H1 (cell line): ENCODE measurements around the gene MARK3. TPM values are rescaled to one million over a fixed set of nuclear protein-coding genes. Genes with fewer than 3 reads are reported as not detected.

Experiments
- CTCF ChIA-PET: fragments of 300-600 bp; sonication (Branson Sonifier 250); formaldehyde crosslinking; loops from one replicate; lab custom pipeline; 2021; ENCODE audit not compliant: partially characterized antibody; lab: Charles Lee
- POLR2A ChIA-PET: fragments of 300-600 bp; sonication (Branson Sonifier 250); formaldehyde crosslinking; loops from one replicate; lab custom pipeline; 2021; ENCODE audit warnings: inconsistent platforms; ENCODE audit not compliant: partially characterized antibody; lab: Charles Lee
- DNase-seq, 2 experiments: peaks; one replicate each; pipeline versions ENCODE4 v3.0.0 to v3.0.0-alpha.2; 2010 to 2022; ENCODE audit warnings: low spot score in 2 of 2, low read depth in 1 of 2, mixed read lengths in 1 of 2
- FAIRE-seq: peaks from 2 replicates; lab custom pipeline; 2011; peaks lifted over from hg19 to GRCh38; lab: Jason Lieb, UNC
- H2AFZ ChIP-seq: 2 replicates; pipeline ENCODE4 v1.8.1; 2012; ENCODE audit warnings: low read length, inconsistent platforms
- H2AK5ac ChIP-seq: 2 replicates; pipeline ENCODE4 v1.6.1; 2013; ENCODE audit warnings: low read depth, low read length
- H2BK120ac ChIP-seq: replicated peaks from 2 replicates; pipeline ENCODE3; 2013; ENCODE audit warnings: low read depth, low read length, inconsistent platforms
- H2BK12ac ChIP-seq: 2 replicates; pipeline ENCODE4 v1.6.1; 2013; ENCODE audit warnings: low read depth, low read length
- H2BK15ac ChIP-seq: 2 replicates; pipeline ENCODE4 v1.6.1; 2013; ENCODE audit warnings: low read length
- H2BK20ac ChIP-seq: 2 replicates; pipeline ENCODE4 v1.6.1; 2013; ENCODE audit warnings: low read length
- H2BK5ac ChIP-seq: 2 replicates; pipeline ENCODE4 v1.6.1; 2013; ENCODE audit warnings: low read depth, low read length
- H3K14ac ChIP-seq: 2 replicates; pipeline ENCODE4 v1.6.1; 2013; ENCODE audit warnings: inconsistent platforms; ENCODE audit not compliant: insufficient read length
- H3K18ac ChIP-seq: 2 replicates; pipeline ENCODE4 v1.6.1; 2013; ENCODE audit warnings: low read length; ENCODE audit errors: extremely low read depth
- H3K23ac ChIP-seq: 2 replicates; pipeline ENCODE4 v1.6.1; 2013; ENCODE audit warnings: inconsistent platforms; ENCODE audit not compliant: insufficient read length
- H3K23me2 ChIP-seq: 2 replicates; pipeline ENCODE4 v1.6.1; 2013; ENCODE audit warnings: low read depth, low read length
- H3K27ac ChIP-seq: 2 replicates; pipeline ENCODE4 v1.6.1; 2011; ENCODE audit warnings: low read depth, low read length, inconsistent platforms
- H3K27me3 ChIP-seq, 4 experiments: replicated peaks in 1 of 4; 1 replicate in 1 of 4; 2 replicates in 3 of 4; pipeline versions ENCODE4 v1.6.1 to v1.8.1; 2011 to 2013; ENCODE audit warnings: low read length in 3 of 4, mild to moderate bottlenecking in 3 of 4, inconsistent platforms in 2 of 4, mixed read lengths in 2 of 4, moderate library complexity in 1 of 4; ENCODE audit not compliant: control insufficient read depth in 3 of 4, insufficient read depth in 3 of 4; ENCODE audit errors: extremely low read depth in 1 of 4
- H3K36me3 ChIP-seq, 4 experiments: 2 replicates each; pipeline versions ENCODE4 v1.6.1 to v1.8.1; 2011 to 2013; ENCODE audit warnings: mild to moderate bottlenecking in 4 of 4, low read length in 3 of 4, moderate library complexity in 2 of 4, control low read depth in 1 of 4, inconsistent platforms in 1 of 4; ENCODE audit not compliant: insufficient read depth in 4 of 4, control insufficient read depth in 2 of 4
- H3K4ac ChIP-seq: replicated peaks from 2 replicates; pipeline ENCODE3; 2013; ENCODE audit warnings: low read length, low read depth, mixed read lengths, inconsistent platforms; ENCODE audit not compliant: insufficient read length
- H3K4me1 ChIP-seq, 4 experiments: replicated peaks in 1 of 4; 1 replicate in 1 of 4; 2 replicates in 3 of 4; pipeline versions ENCODE4 v1.6.1 to v1.8.1; 2011 to 2013; ENCODE audit warnings: low read length in 3 of 4, inconsistent platforms in 2 of 4, mixed read lengths in 1 of 4; ENCODE audit not compliant: insufficient read depth in 4 of 4, control insufficient read depth in 3 of 4
- H3K4me2 ChIP-seq, 2 experiments: 2 replicates each; pipeline versions ENCODE4 v1.6.1 to v1.8.1; 2011 to 2013; ENCODE audit warnings: low read depth in 2 of 2, low read length in 2 of 2, control low read depth in 1 of 2, inconsistent platforms in 1 of 2, mild to moderate bottlenecking in 1 of 2; ENCODE audit not compliant: insufficient read depth in 1 of 2
- H3K4me3 ChIP-seq, 4 experiments: fragments of 200-600, 300-600 bp in 1 of 4; sonication (generic), shearing (Covaris generic), sonication (Bioruptor Twin) in 1 of 4; 2 replicates each; pipeline versions ENCODE4 v1.5.1 to v1.8.1; 2011 to 2016; ENCODE audit warnings: low read length in 4 of 4, low read depth in 3 of 4, control low read depth in 2 of 4, inconsistent platforms in 2 of 4, mild to moderate bottlenecking in 2 of 4, mixed read lengths in 1 of 4, moderate library complexity in 1 of 4; ENCODE audit not compliant: insufficient read depth in 2 of 4; ENCODE audit errors: extremely low read depth in 1 of 4
- H3K56ac ChIP-seq: replicated peaks from 2 replicates; pipeline ENCODE3; 2013; ENCODE audit warnings: low read depth, mild to moderate bottlenecking, mixed read lengths, low read length, inconsistent platforms; ENCODE audit not compliant: insufficient read length
- H3K79me1 ChIP-seq: 2 replicates; pipeline ENCODE4 v1.6.1; 2013; ENCODE audit warnings: low read depth, low read length, control low read depth
- H3K79me2 ChIP-seq, 2 experiments: 2 replicates each; pipeline versions ENCODE4 v1.6.1 to v1.8.1; 2012 to 2013; ENCODE audit warnings: low read length in 2 of 2, mild to moderate bottlenecking in 2 of 2, inconsistent platforms in 1 of 2; ENCODE audit not compliant: insufficient read depth in 2 of 2, control insufficient read depth in 1 of 2
- H3K9ac ChIP-seq, 4 experiments: replicated peaks in 1 of 4; 1 replicate in 1 of 4; 2 replicates in 3 of 4; pipeline versions ENCODE4 v1.6.1 to v1.8.1; 2011 to 2013; ENCODE audit warnings: low read depth in 3 of 4, low read length in 3 of 4, control low read depth in 2 of 4, mild to moderate bottlenecking in 2 of 4, moderate library complexity in 2 of 4, inconsistent platforms in 1 of 4; ENCODE audit errors: extremely low read depth in 1 of 4
- H3K9me3 ChIP-seq, 2 experiments: 2 replicates each; pipeline versions ENCODE4 v1.6.1 to v1.8.1; 2012 to 2013; ENCODE audit warnings: mild to moderate bottlenecking in 2 of 2, moderate library complexity in 2 of 2, control low read depth in 1 of 2, inconsistent platforms in 1 of 2, low read depth in 1 of 2, low read length in 1 of 2, mixed read lengths in 1 of 2; ENCODE audit not compliant: insufficient read depth in 2 of 2
- H4K20me1 ChIP-seq, 2 experiments: replicated peaks in 1 of 2; 2 replicates each; pipeline versions ENCODE3 to v1.8.1; 2011 to 2013; ENCODE audit warnings: inconsistent platforms in 2 of 2, low read length in 2 of 2, mild to moderate bottlenecking in 1 of 2; ENCODE audit not compliant: insufficient read depth in 2 of 2, control insufficient read depth in 1 of 2
- H4K5ac ChIP-seq: 2 replicates; pipeline ENCODE4 v1.6.1; 2013; ENCODE audit warnings: low read length, low read depth, mixed read lengths, inconsistent platforms; ENCODE audit not compliant: insufficient read length
- H4K8ac ChIP-seq: 2 replicates; pipeline ENCODE4 v1.8.0; 2013; ENCODE audit warnings: mild to moderate bottlenecking, moderate library complexity, low read length, inconsistent platforms; ENCODE audit not compliant: insufficient read depth; ENCODE audit errors: extremely low read depth
- H4K91ac ChIP-seq: replicated peaks from 2 replicates; pipeline ENCODE3; 2013; ENCODE audit warnings: low read length, mixed read lengths, inconsistent platforms; ENCODE audit not compliant: insufficient read length
- BCL11A ChIP-seq, 2 experiments: IDR thresholded peaks; one replicate each; pipeline ENCODE4 v1.6.1; 2011; ENCODE audit warnings: low read depth in 2 of 2, low read length in 2 of 2, mild to moderate bottlenecking in 2 of 2
- BRCA1 ChIP-seq: IDR thresholded peaks from 2 replicates; pipeline ENCODE4 v1.6.1; 2012; ENCODE audit warnings: low read depth, low read length, improper control_type of control experiment
- GABPA ChIP-seq: IDR thresholded peaks from 2 replicates; pipeline ENCODE4 v1.6.1; 2011; ENCODE audit warnings: mild to moderate bottlenecking, low read length, moderate library complexity, borderline replicate concordance; ENCODE audit not compliant: insufficient read depth
- GTF2F1 ChIP-seq: IDR thresholded peaks from 2 replicates; pipeline ENCODE4 v1.6.1; 2012; ENCODE audit warnings: low read depth, low read length, improper control_type of control experiment, borderline replicate concordance
- POLR2A ChIP-seq, 2 experiments: IDR thresholded peaks; 1 replicate in 1 of 2; 2 replicates in 1 of 2; pipeline ENCODE4 v1.6.1; 2011; ENCODE audit warnings: low read depth in 2 of 2, low read length in 2 of 2, mild to moderate bottlenecking in 2 of 2; ENCODE audit errors: control extremely low read depth in 1 of 2
- RBBP5 ChIP-seq: IDR thresholded peaks from 2 replicates; pipeline ENCODE4 v1.7.1; 2012; ENCODE audit warnings: low read depth, mild to moderate bottlenecking, inconsistent platforms, low read length, moderate library complexity, borderline replicate concordance
- TAF1 ChIP-seq: IDR thresholded peaks from 2 replicates; pipeline ENCODE4 v1.6.1; 2011; ENCODE audit warnings: mild to moderate bottlenecking, low read depth, low read length
- WGBS, 2 experiments: shearing (Covaris generic) in 1 of 2; methylation state at CpG; one replicate each; pipeline versions ENCODE4 v1.1.6 to v1.1.7; 2013 to 2015; ENCODE audit warnings: low lambda C conversion rate in 2 of 2, mixed read lengths in 2 of 2, inconsistent platforms in 1 of 2, low coverage in 1 of 2, missing lambda C conversion rate in 1 of 2; ENCODE audit not compliant: insufficient replicate concordance in 2 of 2, insufficient coverage in 1 of 2, insufficient read length in 1 of 2; ENCODE audit errors: extremely low coverage in 1 of 2, missing lambda C conversion rate in 1 of 2; 5-methylcytosine and 5-hydroxymethylcytosine counted together
- polyA plus RNA-seq, 7 experiments: library from polyadenylated mRNA; depleted of rRNA in 3 of 7; stranded (reverse) in 5 of 7; unstranded in 2 of 7; fragments of >200 nt in 5 of 7; fragments of 200-250 nt in 2 of 7; gene quantifications; 1 replicate in 5 of 7; 2 replicates in 1 of 7; 4 replicates in 1 of 7; pipeline versions ENCODE4 v1.2.1 to v1.2.3, GENCODE V29; 2011 to 2013; ENCODE audit warnings: missing spikeins in 2 of 7, mixed read lengths in 2 of 7
- total RNA-seq: library from RNA; stranded (reverse); fragmentation: NEBNext Ultra II Directional; extraction: Animal tissue kit (Norgen Biotek cat#: 25700); gene quantifications from 2 replicates; pipeline ENCODE4 v1.2.1, GENCODE V29; 2021

The MARK3 gene
- total and polyA plus RNA-seq, 2 of the 8 experiments (the other 6 are each of a cell fraction or from before 2014, with no cell fraction given), result 39.4 to 76.9 TPM

DNA sequence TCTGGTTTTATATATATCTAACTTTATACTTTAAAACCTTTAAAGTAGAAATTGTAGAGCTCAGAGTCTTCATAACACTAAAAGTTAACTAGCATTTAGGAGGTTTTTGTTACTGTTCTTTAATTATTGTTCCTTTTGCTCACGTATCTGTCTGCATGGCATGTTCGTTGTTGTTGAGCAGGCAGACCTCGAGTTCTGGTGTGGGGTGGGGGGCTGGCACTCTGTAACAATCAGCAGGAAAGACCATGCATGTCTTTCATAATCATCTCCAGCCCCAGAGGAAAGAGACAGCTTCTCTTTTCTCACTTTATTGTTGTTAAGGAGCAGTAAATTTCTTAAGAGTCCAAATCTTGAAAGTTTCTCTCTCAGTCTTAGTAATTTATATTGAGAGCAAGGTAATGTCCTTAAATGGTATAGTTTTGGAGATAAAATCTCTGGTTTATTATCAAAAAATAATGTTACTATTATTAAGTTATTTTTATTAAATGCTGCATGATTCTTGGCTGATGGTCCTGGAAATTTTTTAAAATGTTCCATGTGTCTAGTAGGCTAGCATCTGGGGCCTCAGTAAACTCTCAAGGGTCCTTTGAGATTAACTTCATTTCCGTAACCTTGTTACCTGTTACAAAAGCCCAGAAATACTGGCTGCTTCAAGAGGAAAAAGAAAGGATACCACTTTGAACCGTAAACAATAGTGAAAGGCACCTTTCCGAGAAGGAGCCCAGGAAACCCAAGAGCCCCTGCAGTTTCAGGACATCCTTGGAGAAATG lies 107.1 kb downstream of the MARK3 start:
- no peak overlapping the region for H3K4me3 ChIP-seq
- no peak overlapping the region for H2BK5ac ChIP-seq
- H2AK5ac ChIP-seq, result no peak overlapping the region
- CTCF ChIA-PET, result interaction anchor here (0.6 to 1.2 kb wide), 4 partner anchors 11 to 197 kb away, joined by 3 read pairs; no protein-coding TSS in a partner anchor
- no peak overlapping the region for H3K4ac ChIP-seq
- no peak overlapping the region for H3K4me2 ChIP-seq
- H4K20me1 ChIP-seq, result peaks cover 0 to 5% of the 10 kb centered on the region in 2 experiments
- H3K14ac ChIP-seq, result no peak overlapping the region
- H2BK120ac ChIP-seq, result no peak overlapping the region
- H3K56ac ChIP-seq, result no peak overlapping the region
- H3K9ac ChIP-seq, result no peak overlapping the region
- H3K23ac ChIP-seq, result no peak overlapping the region
- H2BK12ac ChIP-seq, result no peak overlapping the region
- DNase-seq (no peak), FAIRE-seq (no peak)
- no peaks in the 10 kb centered on the region for H3K79me2 ChIP-seq
- POLR2A ChIA-PET, result interaction anchor here (1.1 kb wide), 1 partner anchor 30 kb away, joined by 4 read pairs; the partner anchor contains the start of gene CKB
- no peak overlapping the region for H3K18ac ChIP-seq
- no peaks in the 10 kb centered on the region for H3K27me3 ChIP-seq
- H4K91ac ChIP-seq, result no peak overlapping the region
- no peak overlapping the region for H2BK15ac ChIP-seq
- H3K23me2 ChIP-seq, result no peaks in the 10 kb centered on the region
- H3K4me1 ChIP-seq, result no peaks in the 10 kb centered on the region
- H3K79me1 ChIP-seq, result no peaks in the 10 kb centered on the region; the same call in 1 of the 2 replicates
- WGBS, 2 experiments, result 91% methylated on average over 6 of the region's 6 CpGs; no CpG with 5 or more reads in 1 of the 2 experiments
- no peak overlapping the region for H2BK20ac ChIP-seq
- H4K5ac ChIP-seq, result no peak overlapping the region
- no peak overlapping the region for H4K8ac ChIP-seq
- H2AFZ ChIP-seq, result no peak overlapping the region
- H3K9me3 ChIP-seq, result no peaks in the 10 kb centered on the region
- H3K36me3 ChIP-seq, result peaks cover 3 to 34% (median 15%) of the 10 kb centered on the region in 4 experiments; a peak in 6 of 8 replicates
- H3K27ac ChIP-seq, result no peak overlapping the region
- TF ChIP-seq GTF2F1, result no peak
- TF ChIP-seq BCL11A (IDR thresholded peaks at IDR 0.05; ENCODE audit: low read depth in 2 of 2, low read length in 2 of 2), result no peak
- TF ChIP-seq POLR2A (IDR thresholded peaks at IDR 0.05; ENCODE audit: control extremely low read depth in 1 of 2, low read depth in 2 of 2, low read length in 2 of 2), result no peak
- no peak for TF ChIP-seq BRCA1
- no peak for TF ChIP-seq TAF1
- no peak for TF ChIP-seq RBBP5
- no peak for TF ChIP-seq GABPA
